ENCODE measurements around the gene GSTK1. TPM values are rescaled to one million over a fixed set of nuclear protein-coding genes. Genes with fewer than 3 reads are reported as not detected.

The GSTK1 gene
- total RNA-seq, 4 donors from 2014 or later, result 97.0 to 180 (median 139) TPM

DNA sequence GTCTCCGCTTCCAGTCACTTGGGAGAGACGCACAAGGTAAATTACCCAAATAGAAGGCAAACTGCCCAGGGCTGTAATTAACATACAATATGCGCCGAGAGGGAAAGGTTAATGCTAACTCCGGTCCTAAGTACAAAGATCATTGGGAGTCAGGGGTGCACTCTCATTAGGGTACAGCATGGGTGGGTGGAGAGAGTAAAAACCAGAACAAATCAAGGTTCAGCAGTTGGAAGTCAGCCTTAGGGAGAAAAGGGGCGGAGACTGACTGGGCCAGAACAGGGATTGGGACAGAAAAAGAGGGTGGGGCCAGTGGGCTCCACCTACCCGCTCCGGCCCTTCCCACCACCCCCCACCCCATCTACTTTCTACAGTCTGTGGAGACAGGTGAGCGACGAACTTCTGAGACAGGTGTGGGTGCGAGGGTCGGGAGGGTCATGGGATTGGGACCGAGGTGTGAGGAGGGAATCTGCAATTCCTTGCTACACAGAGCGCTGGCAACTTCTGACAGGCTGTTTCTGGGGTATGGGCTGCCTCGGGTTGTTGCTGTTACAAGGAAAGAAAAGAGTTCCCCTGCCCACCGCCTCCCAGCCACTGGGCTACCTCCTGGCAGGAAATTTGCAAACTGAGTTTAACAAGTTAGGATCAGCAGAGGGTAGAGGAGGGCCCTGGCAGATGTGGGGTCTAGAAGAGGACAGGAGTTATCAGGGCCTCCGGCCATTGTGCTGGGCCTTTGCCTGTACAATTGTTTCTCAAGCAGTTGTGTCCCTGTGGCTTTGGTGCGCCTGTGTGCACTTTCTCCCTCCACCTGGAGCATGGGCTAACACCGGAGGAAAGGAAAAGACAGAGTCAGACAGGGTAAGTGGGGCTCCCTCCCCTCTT lies 21.6 kb downstream of the GSTK1 start, which contains the start of gene TMEM139:
Gene TMEM139 (plus strand): TSS at position 368 of the 879 bp plus-strand sequence. CDS start 1,000 bp downstream, outside the sequence.
- TF ChIP-seq, protein P1, sequence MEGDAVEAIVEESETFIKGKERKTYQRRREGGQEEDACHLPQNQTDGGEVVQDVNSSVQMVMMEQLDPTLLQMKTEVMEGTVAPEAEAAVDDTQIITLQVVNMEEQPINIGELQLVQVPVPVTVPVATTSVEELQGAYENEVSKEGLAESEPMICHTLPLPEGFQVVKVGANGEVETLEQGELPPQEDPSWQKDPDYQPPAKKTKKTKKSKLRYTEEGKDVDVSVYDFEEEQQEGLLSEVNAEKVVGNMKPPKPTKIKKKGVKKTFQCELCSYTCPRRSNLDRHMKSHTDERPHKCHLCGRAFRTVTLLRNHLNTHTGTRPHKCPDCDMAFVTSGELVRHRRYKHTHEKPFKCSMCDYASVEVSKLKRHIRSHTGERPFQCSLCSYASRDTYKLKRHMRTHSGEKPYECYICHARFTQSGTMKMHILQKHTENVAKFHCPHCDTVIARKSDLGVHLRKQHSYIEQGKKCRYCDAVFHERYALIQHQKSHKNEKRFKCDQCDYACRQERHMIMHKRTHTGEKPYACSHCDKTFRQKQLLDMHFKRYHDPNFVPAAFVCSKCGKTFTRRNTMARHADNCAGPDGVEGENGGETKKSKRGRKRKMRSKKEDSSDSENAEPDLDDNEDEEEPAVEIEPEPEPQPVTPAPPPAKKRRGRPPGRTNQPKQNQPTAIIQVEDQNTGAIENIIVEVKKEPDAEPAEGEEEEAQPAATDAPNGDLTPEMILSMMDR (IDR thresholded peaks at IDR 0.05), result no peak
- TF ChIP-seq POLR2A (IDR thresholded peaks at IDR 0.05), result no peak
- intact Hi-C loops (cut with DNase I; ENCODE audit: low total_unique reads), result no loop called here
- DNase-seq (ENCODE audit: low spot score in 2 of 2), result no peak
- H3K4me3 ChIP-seq (ENCODE audit: low read depth, poor library complexity, severe bottlenecking), result no peak within 1 kb of the TSS
- WGBS, 2 donors, result 49 to 66% methylated on average over 19 of the region's 19 CpGs

DNA sequence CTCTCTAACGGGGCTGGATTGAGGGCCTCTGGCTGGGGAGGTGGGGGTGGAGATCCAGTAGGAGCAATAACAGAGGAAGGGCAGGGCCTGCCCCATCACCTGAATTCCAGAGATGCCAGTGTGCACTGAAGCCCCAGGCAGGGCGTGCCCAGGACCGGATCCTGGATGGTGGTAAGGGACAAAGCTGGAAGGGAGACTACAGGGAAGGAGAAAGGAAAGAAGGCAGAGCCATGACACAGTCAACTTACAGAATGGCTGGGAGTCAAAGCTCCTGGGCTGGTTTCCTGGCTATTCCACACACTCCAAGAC lies 22.2 kb downstream of the GSTK1 start:
- DNase-seq (ENCODE audit: low spot score in 2 of 2), result no peak
- TF ChIP-seq, protein P1 (IDR thresholded peaks at IDR 0.05), result no peak
- TF ChIP-seq POLR2A (IDR thresholded peaks at IDR 0.05), result no peak
- intact Hi-C loops (cut with DNase I; ENCODE audit: low total_unique reads), result no loop called here
- WGBS, 2 donors, result 37 to 41% methylated on average over 3 of the region's 3 CpGs
- H3K4me3 ChIP-seq (ENCODE audit: low read depth, poor library complexity, severe bottlenecking), result no peak overlapping the region

DNA sequence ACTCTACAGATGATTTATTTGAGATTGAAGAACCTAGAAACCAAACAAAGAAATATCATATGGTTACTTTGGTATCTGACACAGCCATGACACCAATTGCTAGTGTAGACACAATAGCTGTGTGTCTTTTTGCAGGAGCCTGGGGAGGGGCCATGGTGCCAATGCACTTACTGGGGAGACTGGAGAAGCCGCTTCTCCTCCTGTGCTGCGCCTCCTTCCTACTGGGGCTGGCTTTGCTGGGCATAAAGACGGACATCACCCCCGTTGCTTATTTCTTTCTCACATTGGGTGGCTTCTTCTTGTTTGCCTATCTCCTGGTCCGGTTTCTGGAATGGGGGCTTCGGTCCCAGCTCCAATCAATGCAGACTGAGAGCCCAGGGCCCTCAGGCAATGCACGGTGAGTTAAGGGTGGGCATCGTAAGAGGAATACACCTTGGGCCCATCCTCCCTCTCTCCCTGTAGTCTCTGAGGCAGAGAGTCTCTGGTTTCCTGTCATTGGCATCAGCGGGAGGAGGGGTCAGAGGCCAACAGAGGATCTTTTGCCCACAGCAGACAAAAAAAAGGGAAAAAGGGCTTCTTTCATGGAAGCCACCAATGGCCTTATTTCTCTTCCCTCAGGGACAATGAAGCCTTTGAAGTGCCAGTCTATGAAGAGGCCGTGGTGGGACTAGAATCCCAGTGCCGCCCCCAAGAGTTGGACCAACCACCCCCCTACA lies 22.7 kb downstream of the GSTK1 start:
- no peak overlapping the region for H3K4me3 ChIP-seq (ENCODE audit: low read depth, poor library complexity, severe bottlenecking)
- no peak for DNase-seq (ENCODE audit: low spot score in 2 of 2)
- intact Hi-C loops (cut with DNase I; ENCODE audit: low total_unique reads), result no loop called here
- WGBS, 2 donors, result 91 to 93% methylated on average over 11 of the region's 11 CpGs
- TF ChIP-seq POLR2A (IDR thresholded peaks at IDR 0.05), result no peak
- TF ChIP-seq, protein P1 (IDR thresholded peaks at IDR 0.05), result no peak

DNA sequence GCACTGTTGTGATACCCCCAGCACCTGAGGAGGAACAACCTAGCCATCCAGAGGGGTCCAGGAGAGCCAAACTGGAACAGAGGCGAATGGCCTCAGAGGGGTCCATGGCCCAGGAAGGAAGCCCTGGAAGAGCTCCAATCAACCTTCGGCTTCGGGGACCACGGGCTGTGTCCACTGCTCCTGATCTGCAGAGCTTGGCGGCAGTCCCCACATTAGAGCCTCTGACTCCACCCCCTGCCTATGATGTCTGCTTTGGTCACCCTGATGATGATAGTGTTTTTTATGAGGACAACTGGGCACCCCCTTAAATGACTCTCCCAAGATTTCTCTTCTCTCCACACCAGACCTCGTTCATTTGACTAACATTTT lies 23.3 kb downstream of the GSTK1 start:
- TF ChIP-seq, protein P1 (IDR thresholded peaks at IDR 0.05), result no peak
- TF ChIP-seq POLR2A (IDR thresholded peaks at IDR 0.05), result no peak
- 97 to 98% methylated on average over 6 of the region's 6 CpGs for WGBS, 2 donors
- no peak overlapping the region for H3K4me3 ChIP-seq (ENCODE audit: low read depth, poor library complexity, severe bottlenecking)
- intact Hi-C loops (cut with DNase I; ENCODE audit: low total_unique reads), result no loop called here
- no peak for DNase-seq (ENCODE audit: low spot score in 2 of 2)

DNA sequence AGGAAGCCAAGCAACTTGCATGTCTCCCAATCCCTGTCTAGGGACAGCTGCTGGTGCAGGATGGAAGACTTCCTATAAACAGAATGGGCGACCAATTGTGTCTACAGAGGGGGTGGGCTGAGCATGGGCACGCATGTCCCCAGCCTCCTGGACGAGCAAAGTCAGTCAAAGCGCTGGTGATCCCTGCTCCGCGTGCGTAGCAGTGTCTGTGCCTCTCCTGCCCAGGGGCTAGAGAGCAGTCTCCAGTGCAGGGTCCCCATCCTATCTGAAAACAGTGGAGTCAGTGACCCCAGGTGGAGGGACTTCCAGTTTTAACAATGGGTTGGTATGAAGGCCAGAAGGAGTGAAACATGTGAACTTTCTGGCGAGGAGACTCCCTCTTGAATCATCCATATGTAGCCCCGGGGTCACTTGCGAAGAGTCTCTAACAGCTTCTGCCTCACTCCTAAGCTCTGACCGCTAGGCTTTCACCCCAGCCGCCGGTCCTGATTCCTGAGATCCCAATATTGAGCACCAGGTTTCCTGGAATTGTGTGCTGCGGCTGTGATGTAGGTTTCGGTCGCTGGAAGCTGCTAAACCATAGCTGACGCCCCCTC lies 24.2 kb downstream of the GSTK1 start:
- no peak for DNase-seq (ENCODE audit: low spot score in 2 of 2)
- TF ChIP-seq, protein P1 (IDR thresholded peaks at IDR 0.05), result no peak
- TF ChIP-seq POLR2A (IDR thresholded peaks at IDR 0.05), result no peak
- no peak overlapping the region for H3K4me3 ChIP-seq (ENCODE audit: low read depth, poor library complexity, severe bottlenecking)
- intact Hi-C loops (cut with DNase I; ENCODE audit: low total_unique reads), result no loop called here
- 85 to 89% methylated on average over 17 of the region's 17 CpGs for WGBS, 2 donors

All from lower leg skin (tissue), 4 donors.